HG02852 (cell line): ENCODE data around the gene UIMC1.

Experiments
- ATAC-seq: cut with Tn5 transposase; IDR thresholded peaks from one replicate; pipeline ENCODE4 v1.9.1; 2021; ENCODE audit warnings: mild to moderate bottlenecking, moderate library complexity; ENCODE audit not compliant: unreplicated experiment

The UIMC1 gene

DNA sequence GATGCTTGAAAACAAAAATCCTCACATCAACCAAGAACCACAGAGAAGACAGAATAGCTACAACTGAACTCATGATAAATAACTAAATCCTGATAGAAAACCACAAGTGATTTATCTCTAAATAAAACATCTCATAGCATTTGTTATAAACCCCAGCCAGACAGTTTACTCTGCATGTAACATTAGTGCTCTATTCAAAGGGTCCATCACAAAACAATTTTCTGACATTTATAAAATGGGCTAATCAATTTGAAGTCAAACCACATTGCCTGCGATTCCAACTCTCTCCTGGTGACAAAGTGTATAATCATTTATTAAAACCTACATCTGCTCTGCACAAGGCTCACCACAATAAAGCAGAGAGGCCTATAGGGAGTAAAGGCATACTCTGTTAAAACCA is 49.8 kb downstream of the UIMC1 start:
- no peak for ATAC-seq

DNA sequence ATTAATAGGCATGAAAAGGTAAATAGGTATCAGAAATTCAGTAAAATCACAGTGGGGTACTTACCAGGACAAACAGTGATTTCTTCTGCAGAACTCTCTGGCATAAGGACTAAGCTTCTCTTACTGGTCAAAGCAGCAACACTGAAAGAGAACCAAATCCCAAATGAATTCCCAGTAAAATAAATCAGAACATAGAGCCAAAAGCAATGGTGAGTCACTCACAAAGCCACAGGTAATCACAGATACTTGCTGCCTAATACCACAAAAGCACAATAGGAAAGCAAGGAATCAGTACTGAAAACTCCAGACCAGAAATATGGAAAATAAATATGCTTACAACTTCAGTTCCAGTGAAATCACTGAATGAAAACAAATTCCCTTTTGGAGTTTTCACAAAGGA is 50.7 kb downstream of the UIMC1 start:
- no peak for ATAC-seq

DNA sequence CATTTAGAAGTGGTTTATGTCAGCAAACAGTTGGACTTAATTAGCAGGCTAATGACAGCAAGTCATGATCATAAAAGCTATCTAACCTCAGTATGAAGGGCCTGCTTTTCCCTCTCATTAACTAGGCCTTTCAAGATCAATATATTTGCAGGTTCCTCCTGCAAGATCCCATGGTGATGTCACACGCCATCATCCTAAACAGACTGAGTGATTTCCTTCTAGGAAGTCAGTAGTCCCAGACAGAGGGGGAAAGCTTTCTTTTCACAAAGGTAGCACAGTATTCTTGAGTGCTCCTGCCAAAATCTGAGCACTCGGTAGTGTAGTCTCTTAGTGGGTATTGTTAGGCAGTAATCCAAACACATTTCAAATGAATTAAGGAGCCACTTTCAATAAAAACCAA is 52.5 kb downstream of the UIMC1 start:
- ATAC-seq: no peak

DNA sequence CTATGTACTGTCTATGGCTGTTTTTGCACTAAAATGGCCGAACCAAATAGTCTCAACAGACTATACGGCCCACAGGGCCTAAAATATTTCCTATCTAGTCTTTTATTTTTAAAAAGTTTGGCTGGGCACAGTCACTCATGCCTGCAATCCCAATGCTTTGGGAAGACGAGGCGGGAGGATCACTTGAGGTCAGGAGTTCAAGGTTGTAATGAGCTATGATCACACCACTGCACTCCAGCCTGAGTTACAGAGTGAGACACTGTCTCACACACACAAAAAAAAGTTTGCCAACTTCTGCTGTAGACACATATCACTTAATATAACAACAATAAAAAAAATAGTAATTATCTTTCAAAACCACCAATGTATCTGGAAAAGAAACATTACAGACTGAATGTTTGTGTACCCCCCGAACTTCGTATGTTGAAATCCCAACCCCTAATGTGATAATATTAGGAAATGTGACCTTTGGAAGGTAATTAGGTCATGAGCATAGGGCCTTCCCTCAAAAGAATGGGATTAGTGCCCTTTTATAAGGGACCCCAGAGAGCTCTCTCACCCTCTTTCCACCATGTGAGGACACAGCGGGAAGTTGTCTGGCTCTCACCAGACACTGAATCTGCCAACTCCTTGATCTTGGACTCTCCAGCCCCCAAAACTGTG is 53.9 kb downstream of the UIMC1 start:
- ATAC-seq: no peak

DNA sequence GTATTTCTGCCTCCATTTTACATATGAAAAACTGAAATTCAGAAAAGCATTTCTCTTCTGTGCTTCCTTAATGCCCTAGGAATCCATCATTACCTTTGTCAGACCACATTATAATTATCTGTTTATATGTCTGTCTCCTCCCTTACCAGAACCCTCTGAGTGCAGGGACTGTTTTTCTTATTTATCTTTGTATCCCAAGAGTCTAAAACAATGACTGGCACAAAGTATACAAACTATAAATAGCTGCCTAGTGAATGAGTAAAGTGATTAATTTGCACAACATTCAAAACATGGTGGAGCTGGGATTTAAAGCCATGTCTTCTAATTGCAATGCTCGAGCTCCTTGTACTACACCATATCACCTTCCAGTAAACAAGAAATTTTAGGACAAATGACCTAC is 58.1 kb downstream of the UIMC1 start:
- no peak for ATAC-seq

DNA sequence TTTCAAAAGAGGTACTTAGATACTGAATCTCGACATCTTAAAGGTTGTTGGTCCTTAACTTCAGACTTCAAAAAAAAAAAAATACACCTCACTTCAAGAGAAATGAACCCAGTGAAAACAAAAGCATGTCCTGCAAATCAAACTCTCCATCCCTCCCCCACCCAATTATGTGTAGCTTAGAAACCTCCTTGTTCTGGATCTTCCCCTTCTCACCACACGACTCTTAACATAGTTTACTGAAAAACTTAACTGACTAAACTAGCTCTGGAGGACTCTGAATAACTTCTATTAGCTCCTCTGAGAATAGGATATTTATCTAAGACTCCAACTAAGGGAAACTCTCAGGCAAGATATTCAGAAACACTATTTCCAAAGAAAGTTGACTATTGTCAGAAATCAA is 58.7 kb downstream of the UIMC1 start:
- no peak for ATAC-seq

DNA sequence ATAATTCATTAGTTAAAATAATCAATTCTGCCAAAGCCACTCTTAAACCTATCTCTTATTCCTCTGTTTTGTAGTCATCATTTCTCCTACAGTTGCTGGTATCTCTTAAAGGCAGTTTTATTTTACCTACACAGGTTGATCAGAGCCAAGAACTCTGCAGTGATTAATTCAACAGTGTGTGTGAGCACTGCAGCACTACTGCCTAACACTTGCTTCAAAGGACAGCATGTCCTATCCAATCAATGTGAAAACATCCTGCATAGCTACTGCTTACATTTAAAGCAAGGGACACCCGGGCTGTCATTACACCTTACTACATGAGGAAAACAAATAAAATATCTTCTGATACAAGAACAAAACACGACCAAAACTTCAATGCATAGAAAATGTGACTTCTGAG is 62.3 kb downstream of the UIMC1 start:
- ATAC-seq: no peak

DNA sequence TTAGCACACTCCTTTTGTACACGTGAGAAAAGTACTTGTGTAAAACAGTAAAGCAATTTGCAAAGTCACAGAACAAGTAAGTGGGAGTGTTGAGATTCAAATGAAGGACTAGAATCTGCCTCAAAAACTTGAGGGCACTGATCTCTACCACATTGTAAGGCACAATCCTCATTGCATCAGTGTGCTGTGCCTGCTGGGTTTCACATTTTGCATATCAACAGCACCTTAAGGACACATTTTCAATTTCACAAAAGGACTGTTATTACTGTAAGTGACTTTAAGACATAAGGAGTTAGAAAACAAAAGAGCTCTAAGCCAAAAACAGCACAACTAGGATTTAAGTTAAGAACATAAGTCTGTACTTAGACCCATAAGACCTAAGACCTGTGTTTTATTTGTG is 62.8 kb downstream of the UIMC1 start:
- no peak for ATAC-seq

DNA sequence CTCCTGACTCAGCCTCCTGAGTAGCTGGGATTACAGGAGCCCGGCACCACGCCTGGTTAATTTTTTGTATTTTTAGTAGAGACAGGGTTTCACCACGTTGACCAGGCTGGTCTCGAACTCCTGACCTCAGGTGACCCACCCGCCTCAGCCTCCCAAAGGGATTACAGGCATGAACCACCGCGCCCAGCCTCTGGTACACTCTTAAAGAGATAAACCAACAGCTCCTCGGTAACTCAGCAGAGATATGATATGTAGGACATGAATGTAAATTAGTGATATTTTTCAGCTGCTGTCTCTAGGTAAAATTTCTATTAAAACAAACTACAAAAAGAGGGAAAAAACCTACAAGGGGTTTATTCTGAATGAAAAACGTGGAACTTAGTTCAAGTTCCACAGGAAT is 64.6 kb downstream of the UIMC1 start:
- ATAC-seq: no peak

DNA sequence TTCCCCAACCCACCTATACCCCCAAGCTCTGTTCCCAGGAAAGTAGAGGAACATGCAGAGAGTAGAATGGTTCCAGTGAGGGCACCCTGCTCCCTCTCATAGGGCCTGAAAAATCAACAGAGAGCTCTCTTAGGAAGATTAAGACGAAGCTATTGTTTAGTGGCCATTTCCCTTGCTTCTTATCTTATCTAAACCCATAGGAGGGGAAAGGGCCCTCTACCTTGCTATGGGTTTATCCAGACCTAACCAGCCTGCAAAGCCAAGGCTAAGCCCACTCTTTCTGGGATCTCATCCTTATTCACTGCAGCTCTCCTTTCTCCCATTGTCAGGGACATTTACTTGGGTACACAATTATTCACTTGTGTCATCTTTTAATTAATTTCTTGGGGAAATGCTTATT is 68.1 kb downstream of the UIMC1 start:
- ATAC-seq: no peak

DNA sequence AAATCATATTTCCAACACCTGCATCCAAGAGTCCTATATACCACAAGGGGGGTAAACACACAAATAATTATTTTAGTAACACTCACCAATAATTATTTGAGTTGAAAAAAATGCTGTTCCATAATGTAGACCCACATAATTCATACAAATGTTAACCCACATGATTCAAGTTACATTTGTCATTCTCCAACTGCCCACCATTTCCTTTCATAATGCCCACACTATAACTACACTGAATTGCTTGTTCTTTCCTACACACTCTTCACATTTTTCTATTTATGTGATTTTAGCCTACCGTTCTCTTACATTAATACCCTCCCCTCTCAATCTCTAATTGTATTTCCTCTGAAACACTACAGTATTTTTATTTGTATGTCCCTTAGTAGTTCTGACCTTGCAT is 71.6 kb downstream of the UIMC1 start:
- ATAC-seq: no peak

DNA sequence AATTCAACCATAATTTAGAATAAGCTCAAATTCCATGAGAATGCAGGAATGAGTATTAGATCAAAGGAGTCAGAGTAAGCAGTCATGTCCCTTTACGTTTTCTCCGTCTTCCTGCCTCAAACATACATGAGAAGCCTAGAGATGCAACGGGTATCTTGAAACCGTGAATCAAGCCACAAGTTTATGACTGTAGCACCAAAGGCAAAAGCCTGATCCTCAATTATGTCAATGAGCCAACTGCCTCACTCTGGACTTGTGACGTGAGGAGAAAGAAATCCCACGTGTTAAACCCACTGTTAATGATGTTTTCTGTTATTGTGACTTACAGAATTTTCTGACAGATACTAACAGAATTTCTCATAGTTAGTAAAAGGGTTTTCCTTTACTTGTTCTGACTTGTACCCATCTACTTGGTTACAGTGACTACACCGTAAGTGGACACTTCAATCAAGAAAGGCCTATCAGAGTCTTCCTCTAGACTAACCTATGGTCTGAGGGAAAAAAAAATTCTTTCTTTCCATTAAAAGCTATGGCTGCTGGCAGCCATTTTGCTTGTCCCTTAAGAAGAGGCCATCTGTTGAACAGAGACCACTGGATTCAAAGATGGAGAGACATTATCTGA is 72.2 kb downstream of the UIMC1 start:
- no peak for ATAC-seq

DNA sequence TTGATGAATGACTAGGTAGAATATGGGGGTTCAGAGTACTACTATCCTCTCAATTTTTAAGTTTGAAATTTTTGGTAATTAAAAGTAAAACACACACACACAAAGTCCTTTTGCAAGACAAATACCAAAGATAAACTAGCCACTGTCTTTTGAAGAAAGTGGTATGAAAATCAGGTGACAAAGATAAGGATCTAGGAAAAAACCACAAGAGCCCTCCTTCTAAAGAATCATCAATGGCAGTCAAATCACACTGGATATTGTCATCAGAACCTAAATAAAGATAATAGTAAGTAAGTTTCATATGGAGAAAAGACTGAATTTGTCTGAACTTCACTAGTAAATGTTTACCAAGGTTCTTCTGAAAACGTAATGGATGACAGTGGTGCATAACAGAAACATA is 76.9 kb downstream of the UIMC1 start:
- ATAC-seq: no peak

DNA sequence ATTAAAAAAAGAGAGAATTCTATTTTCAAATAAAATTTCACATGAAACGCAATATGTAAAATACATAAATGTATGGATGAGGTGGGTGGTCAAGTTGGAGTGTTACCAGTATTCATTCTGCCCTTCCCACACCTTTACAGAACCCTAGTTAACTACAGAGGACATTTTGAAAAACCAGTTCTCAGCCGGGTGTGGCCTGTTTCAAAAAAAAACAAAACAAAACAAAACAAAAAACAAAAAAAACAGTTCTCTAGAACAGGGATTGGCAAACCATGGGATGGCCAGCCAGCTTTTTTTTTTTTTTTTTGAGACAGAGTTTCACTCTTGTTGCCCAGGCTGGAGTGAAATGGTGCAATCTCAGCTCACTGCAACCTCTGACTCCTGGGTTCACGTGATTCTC is 79.0 kb downstream of the UIMC1 start:
- ATAC-seq: no peak

DNA sequence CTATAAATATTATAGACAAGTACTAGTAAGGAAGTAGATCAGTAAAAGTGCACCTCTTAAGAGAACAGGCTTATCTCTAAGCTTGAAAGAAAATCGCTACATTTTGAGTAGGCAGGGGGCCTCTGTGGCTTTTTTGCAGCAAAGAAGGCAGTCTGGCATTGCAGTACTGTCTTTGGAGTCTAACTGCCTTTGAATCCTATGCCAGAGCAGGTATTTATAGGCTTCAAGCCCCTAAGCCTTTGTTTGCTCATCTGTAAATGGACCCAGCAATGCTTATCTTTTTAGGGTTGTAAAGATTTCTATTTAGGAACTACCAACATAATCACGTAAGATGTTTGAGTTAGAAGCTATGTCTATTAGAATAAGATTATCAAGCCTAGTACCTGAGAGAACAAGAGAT is 83.8 kb downstream of the UIMC1 start:
- no peak for ATAC-seq

DNA sequence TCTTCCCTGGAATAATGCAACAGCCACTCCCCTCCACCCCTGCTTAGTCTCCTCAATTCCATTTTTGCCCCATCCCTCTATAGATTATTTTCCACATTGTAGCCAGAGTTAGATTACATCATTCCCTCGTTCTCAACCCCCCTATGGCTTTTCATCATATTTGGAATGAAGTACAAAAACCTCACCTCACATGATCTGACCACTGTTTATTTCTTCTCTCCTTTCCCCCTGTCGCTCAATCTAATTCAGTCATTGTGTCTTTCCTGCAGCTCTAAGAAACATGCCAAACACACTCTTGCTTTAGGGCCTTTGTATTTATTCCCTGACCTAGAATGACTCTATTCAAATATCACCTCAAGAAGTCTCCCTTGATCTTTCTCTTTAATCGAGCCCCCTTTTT is 84.9 kb downstream of the UIMC1 start:
- no peak for ATAC-seq

DNA sequence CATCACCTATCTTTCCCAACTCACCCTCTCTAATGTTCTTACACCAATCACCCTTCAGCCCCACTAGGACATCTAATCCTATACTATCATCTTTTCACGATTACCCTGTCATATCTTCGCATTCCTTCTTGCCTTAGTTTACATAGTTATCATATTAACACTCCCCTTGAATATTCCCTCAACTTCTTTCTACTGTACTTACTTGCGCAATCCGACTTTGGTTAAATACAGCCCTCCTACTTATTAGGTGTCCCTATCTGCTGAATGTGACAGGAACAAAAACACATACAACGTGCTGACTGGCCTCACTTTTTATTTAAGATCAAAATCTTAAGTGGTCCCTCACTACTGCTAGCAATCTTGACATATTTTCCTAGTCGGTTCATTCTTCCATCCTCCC is 88.0 kb downstream of the UIMC1 start:
- no peak for ATAC-seq

DNA sequence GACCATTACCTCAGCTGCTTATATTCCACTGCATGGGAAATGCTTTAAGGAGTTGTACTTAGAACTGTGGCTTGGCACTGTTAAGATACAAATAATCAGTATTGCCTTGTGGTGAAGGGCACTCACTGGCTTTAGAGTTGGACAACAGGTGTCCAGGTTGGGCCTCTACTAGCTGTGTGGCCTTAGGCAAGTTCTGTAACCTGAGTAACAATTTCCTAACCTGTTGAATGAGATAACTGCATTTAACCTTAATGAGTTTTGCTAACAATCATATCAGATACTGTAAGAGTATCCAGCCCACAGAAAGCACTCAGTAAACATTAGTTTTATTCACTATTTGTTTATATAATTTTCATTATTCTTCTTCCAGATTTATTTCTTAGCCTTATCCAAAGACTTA is 90.2 kb downstream of the UIMC1 start:
- ATAC-seq: no peak

DNA sequence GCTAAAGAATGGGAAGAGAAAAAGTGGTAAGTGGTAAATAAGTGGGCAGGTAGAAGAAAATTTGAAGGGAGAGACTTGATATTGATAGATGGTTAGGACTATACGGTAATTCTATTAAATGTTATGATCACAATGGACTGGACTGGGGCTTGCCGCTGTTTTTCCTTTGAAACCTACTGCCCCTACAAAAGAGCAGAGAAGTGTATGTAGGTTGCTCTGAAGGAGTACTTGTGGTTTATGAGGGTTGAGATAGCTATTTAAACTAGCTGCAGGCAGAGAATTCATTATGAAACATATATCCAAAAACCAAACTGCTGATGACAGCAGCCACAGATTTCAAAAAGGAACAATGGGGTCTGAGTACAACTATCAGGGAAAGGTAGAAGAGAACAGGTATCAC is 90.7 kb downstream of the UIMC1 start:
- ATAC-seq: no peak

DNA sequence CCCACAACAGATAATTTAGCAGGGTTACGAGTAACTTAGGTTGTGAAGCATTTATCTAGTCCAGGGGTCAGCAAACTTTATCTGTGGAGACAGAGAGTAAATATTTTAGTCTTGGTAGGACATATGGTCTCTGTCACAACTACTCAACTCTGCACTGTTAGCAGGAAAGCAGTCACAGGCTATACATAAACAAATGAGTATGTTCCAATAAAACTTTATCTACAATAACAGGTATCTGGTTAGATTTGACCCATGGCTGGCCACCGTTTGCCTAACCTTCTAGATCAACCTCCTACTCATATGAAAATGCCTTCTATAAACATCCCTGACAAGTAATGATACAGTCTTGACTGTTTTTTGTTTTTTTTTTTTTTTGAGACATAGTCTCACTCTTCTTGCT is 94.5 kb downstream of the UIMC1 start:
- ATAC-seq: no peak

DNA sequence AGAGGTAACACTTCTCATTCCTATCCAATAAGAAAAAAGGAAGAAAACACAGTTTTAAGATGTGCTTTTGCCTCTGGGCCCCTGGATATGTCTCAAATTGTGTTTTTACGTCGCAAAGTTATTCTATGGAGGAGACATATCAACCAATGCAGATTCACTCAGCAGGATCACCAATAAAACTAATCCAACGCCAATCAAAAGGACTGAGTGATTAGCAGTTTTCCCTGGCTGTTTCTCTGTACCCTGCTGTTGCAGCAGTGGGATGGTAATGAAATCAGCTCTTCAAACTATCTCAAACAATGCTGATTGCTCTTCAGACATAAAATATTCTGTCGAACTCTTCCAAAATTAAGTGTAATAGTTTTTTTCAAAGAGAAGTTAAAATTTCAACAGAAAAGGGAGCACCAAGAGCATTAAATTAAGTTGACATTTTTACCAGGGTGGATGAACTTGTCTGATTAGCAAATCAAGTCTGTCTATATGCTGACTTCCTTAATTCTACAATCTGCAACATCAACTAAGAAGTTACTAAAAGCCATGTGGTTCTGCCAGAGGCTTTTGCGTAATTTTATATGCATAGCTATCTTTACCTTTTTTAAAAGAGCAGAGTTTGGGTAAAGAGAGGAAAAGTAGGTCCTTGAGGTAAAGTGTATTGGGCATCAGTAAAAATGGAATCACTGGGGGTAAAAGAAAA is 97.8 kb downstream of the UIMC1 start:
- no peak for ATAC-seq

DNA sequence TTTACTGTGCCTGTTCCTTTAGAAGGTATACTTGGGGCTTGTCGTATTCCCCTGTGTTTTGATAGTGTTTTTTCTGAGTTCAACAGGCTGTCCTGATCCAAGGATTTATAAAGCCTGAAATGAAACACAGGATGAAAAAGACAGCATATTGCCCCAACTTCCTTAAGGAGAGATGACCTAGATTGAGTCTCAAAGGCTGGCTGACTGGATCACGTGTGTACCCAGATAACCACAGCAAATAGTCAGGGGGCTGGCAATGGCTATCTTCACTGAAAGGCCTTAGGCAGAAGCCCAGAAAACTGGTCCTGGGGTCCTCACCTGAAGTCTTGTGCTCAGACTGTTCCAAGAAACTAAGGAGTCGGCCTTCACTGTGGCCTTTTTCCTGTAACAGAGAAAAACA is 99.8 kb downstream of the UIMC1 start:
- no peak for ATAC-seq

DNA sequence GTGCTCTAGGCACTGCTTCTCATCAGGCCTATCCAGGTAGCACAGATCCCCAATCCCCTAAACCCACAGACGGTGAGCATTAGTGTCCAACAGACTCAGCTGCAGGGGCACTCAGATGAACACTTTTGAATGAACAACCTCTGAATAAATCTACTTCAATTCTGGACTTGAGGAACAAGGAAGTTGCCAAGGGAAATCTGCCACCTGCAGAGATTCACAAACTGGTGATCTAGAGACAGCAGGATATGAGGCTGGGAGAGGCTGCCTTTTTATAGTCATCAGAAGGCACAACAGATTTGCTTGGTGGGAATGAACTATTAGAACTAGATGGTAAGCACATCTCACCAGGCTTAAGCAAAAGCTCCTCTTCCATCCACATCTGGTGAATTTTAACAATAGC is 100.5 kb downstream of the UIMC1 start:
- ATAC-seq: no peak
